GM18858 (cell line): ENCODE data around the gene FMN1.

Source experiments
- ATAC-seq: cut with Tn5 transposase; IDR thresholded peaks from one replicate; pipeline ENCODE4 v1.9.1; 2021; ENCODE audit not compliant: unreplicated experiment

Gene FMN1

GRCh38 chr15:32794973-32795372 is 399.5 kb downstream of the FMN1 start:
- ATAC-seq = no peak

GRCh38 chr15:32792436-32792835 is 402.1 kb downstream of the FMN1 start:
- ATAC-seq = no peak

GRCh38 chr15:32790352-32790999 is 404.0 kb downstream of the FMN1 start:
- ATAC-seq = no peak

GRCh38 chr15:32787949-32788348 is 406.6 kb downstream of the FMN1 start:
- no peak for ATAC-seq

DNA sequence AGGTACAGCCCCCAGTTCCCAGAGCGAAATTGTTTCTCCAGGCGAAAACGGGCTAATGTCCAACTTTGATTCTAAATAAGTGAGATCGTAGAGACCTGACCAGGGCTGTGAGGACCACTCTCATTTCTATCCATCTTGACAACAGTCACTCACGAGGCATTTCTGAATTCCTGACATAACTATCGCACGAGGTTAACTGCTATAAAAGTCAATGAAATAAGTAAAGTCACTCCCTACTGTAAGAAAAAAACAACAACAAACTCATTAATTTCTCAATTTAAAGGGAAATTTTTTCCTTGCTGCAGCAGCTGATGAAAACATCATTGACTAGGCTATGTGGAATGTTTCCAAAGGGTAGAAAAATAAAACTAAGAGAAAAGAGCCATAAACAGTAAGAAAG is 407.6 kb downstream of the FMN1 start:
- no peak for ATAC-seq

- ATAC-seq = no peak
These were observed 409.9 kb downstream of the FMN1 start for GRCh38 chr15:32784581-32784980.

- no peak for ATAC-seq
These were observed 412.7 kb downstream of the FMN1 start for GRCh38 chr15:32781781-32782180.

GRCh38 chr15:32778391-32779176 is 415.9 kb downstream of the FMN1 start:
- no peak for ATAC-seq

GRCh38 chr15:32775103-32775502 is 419.4 kb downstream of the FMN1 start:
- ATAC-seq = no peak

DNA sequence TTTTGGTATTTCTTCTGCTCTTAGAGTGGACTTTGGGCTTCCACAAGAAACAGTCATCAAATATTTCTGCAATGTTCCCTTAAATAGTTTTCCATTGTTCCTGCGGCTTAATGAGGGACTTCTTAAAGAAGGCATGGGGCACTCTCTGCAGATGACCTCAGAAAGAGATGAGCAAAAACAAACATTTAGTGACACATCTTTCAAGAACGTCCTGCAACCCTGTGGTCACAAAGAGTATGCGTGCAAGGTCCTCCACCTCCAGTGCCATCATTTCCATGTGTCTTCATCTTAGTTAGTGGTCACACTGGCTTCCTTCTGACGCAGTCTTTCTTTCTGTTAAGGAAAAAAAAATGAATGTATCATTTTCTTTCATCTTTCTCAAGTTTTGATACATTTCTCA is 420.5 kb downstream of the FMN1 start:
- no peak for ATAC-seq

- ATAC-seq = no peak
These were observed 427.3 kb downstream of the FMN1 start for GRCh38 chr15:32767236-32767635.

- no peak for ATAC-seq
These were observed 428.4 kb downstream of the FMN1 start for GRCh38 chr15:32766101-32766500.

DNA sequence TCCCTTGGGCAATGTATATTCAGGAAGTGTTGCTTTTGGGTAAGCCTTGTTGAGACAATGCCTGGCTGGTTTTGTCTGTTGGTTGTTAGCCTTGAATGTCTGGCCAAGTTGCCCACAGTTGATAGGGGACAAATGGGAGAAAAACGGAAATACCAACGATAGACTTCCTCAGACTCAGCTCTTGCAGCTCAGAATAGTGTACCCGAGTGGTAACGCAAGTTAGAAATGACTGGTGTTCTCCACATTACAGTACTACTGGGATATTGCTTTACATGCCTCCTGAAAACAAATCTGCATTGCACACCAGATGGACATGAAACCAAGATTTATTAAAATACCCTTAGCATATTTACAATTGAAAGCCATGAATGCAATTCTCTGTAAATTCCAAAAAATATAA is 429.3 kb downstream of the FMN1 start:
- ATAC-seq = no peak

DNA sequence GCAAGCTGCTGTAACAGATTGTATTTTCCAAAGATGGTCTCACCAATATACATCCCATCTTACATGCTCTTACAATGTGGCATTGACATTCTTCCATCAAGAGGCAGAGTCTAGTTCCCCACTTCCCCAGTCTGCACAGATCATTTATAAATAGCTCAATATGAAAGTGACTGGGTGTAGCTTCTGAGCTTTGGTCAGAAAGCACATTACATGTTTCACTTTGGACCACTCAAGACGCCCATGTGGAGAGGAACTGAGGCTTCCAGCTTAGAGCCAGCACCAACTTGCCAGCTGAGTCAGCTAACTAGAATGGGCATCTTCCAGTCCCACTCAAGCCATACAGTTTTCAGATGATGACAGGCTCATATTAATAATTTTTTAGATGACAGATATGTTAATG is 431.2 kb downstream of the FMN1 start:
- ATAC-seq = no peak

DNA sequence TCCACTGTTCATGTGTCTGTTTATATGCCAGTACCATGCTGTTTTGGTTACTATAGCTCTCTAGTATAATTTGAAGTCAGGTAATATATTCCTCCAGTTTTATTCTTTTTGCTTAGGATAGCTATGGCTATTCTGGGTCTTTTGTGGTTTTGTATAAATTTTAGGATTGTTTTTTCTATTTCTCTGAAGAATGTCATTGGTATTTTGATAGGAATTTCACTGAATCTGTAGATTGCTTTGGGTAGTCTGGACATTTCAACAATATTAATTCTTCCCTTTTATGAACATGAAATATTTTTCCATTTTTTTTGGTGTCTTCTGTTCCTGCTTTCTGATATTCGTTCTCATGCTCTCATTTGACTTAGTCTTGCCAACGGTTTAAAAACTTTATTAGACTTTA is 437.1 kb downstream of the FMN1 start:
- no peak for ATAC-seq

- no peak for ATAC-seq
These were observed 443.5 kb downstream of the FMN1 start for GRCh38 chr15:32750979-32751378.

DNA sequence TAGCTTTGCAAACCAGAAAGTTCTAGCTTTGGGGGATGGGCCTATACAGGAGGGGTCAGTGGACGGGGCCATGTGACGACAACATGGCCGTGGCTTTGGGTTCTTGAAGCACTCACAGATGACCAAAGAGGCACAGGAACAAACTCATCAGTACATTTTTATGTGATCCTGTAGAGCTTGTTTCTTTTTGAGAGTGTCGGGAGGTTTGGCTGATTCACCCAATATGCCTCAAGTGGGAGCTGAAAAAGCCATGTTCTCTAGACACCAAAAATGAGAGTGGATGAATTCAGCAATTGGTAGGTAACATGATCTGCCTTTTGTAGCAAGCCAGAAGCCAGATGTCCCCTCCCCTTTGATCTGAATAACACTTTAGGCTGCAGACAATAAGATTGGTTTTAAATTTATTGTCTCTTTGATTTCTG is 446.6 kb downstream of the FMN1 start:
- no peak for ATAC-seq

- ATAC-seq = no peak
These were observed 448.2 kb downstream of the FMN1 start for GRCh38 chr15:32746116-32746857.

- ATAC-seq = no peak
These were observed 450.9 kb downstream of the FMN1 start for GRCh38 chr15:32743411-32744140.

DNA sequence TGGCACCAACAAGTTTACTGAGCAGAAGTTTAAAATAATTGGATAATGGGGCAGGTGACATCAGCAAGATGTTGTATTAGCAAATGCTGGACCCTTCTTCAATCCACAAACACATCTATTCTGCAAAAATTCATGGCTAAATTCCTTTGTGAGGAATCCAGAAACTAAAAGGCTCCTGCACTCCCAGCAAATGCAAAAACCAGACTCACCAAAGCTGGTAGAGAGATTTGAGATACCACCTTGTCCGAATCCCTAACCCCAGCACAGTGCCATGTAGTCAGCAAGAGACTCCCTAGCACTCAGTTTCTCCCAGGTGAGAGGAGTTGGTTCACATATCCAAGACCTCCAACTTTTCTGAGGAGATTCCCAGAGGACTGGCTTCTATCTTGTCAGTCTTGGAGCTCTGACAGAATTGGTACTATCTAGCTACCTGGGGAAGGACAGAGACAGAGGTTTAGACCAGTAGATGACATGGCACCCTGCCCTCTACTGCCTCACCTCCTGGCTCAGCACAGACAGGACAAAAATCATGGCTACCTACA is 454.9 kb downstream of the FMN1 start:
- ATAC-seq = no peak

DNA sequence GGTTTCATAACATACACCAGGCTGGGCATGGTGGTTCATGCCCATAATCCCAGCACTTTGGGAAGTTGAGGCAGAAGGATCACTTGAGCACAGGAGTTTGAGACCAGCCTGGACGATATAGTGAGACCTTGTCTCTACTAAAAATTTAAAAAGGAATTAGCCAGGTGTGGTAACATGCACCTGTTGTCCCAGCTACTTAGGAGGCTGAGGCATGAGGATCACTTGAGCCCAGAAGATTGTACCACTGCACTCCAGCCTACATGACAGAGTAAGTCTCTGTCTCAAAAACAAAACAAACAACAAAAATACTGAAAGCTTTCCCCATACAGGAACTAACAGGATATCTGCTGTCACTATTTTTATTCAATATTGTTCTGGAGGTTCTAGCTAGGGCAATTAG is 455.8 kb downstream of the FMN1 start:
- no peak for ATAC-seq
